ENCODE measurements around the gene CEP85. TPM values are rescaled to one million over a fixed set of nuclear protein-coding genes. Genes with fewer than 3 reads are reported as not detected.

Gene CEP85, protein sequence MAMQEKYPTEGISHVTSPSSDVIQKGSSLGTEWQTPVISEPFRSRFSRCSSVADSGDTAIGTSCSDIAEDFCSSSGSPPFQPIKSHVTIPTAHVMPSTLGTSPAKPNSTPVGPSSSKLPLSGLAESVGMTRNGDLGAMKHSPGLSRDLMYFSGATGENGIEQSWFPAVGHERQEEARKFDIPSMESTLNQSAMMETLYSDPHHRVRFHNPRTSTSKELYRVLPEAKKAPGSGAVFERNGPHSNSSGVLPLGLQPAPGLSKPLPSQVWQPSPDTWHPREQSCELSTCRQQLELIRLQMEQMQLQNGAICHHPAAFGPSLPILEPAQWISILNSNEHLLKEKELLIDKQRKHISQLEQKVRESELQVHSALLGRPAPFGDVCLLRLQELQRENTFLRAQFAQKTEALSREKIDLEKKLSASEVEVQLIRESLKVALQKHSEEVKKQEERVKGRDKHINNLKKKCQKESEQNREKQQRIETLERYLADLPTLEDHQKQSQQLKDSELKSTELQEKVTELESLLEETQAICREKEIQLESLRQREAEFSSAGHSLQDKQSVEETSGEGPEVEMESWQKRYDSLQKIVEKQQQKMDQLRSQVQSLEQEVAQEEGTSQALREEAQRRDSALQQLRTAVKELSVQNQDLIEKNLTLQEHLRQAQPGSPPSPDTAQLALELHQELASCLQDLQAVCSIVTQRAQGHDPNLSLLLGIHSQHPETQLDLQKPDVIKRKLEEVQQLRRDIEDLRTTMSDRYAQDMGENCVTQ
- total RNA-seq: 1 to 10 TPM; 6.2 to 6.9 TPM

DNA sequence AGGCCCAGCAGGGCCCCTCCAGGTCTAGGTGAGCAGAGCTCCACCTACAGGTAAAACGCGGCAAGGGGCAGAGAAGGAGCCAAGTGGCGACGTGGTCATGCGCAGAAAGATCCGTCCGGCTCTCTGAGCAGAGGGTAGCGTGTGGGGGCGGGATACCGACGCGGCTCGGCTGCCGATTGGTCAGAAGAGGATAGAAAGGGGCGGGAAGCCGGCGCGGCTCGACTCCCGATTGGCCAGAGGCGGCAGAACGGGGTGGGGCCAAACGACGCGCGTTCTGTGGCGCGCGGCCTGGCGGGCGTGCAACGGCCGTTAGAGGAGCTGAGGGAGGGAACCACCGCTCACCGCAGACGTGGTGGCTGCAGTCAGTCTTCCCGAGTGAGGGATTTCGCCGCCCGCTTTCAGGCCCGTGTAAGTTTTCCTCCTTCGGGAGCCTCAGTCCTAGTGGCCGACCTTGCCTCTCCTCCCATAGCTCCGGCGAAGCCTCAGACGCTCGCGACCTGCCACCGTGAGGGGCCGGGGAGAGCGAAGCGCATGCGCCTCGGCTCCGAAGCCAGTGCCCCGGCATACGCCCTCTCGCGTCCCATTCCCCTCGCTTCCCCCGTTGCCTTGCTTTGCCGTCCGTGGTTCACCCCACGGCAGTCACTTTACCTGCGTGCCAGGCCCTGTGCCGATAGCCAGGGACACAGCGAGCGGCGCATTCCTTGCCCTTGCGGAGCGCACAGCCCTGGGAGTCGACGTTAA lies at the start of gene CEP85:
CEP85 (plus strand) TSS at position 298 of the 741 bp plus-strand sequence. CDS start 5,584 bp downstream, outside the sequence.
- peak; percentile 99 for DNase-seq
- WGBS, 2 donors: 0% methylated on average over 39 to 72 of the region's 73 CpGs

DNA sequence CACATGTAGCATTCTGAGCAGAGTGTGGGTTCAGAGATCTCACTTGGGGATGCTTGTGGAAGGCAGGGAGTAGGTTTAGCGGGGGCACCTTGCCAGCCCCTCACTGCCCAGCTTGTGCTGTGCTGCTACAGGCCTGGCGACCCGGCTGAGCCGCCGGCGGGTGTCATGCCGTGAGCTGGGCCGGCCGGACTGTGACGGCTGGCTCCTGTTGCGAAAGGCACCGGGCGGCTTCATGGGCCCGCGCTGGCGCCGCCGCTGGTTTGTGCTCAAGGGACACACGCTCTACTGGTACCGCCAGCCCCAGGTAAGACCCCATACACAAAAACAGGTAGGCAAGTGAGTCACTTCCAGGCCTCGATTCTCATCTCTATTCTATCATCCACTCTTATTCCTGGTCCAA lies 49.1 kb upstream of the CEP85 start:
- Histone ChIP-seq H3K4me3 (no peak overlapping the region), H3K36me3 (replicated peaks in 1 of 2; ENCODE audit: insufficient read depth in 1 of 2, low read depth in 2 of 2) (peaks cover 0 to 23% of the 10 kb centered on the region in 2 donors), H3K27me3 (no peaks in the 10 kb centered on the region), H3K27ac (no peak overlapping the region), H3K9me3 (no peaks in the 10 kb centered on the region), H3K4me1 (no peaks in the 10 kb centered on the region)
- DNase-seq (no peak), ATAC-seq (no peak)
- intact Hi-C loops (cut with DNase I): no loop called here
- WGBS, 2 donors: 95 to 97% methylated on average over 18 to 20 of the region's 21 CpGs
- TF ChIP-seq, protein P1, sequence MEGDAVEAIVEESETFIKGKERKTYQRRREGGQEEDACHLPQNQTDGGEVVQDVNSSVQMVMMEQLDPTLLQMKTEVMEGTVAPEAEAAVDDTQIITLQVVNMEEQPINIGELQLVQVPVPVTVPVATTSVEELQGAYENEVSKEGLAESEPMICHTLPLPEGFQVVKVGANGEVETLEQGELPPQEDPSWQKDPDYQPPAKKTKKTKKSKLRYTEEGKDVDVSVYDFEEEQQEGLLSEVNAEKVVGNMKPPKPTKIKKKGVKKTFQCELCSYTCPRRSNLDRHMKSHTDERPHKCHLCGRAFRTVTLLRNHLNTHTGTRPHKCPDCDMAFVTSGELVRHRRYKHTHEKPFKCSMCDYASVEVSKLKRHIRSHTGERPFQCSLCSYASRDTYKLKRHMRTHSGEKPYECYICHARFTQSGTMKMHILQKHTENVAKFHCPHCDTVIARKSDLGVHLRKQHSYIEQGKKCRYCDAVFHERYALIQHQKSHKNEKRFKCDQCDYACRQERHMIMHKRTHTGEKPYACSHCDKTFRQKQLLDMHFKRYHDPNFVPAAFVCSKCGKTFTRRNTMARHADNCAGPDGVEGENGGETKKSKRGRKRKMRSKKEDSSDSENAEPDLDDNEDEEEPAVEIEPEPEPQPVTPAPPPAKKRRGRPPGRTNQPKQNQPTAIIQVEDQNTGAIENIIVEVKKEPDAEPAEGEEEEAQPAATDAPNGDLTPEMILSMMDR (IDR thresholded peaks at IDR 0.05): no peak
- no peak for TF ChIP-seq POLR2A (IDR thresholded peaks at IDR 0.05)

More for the DNA sequence above, at the start of gene CEP85:
- TF ChIP-seq, protein P1 (IDR thresholded peaks at IDR 0.05): peak; percentile 79 to 98 (median 98)
- peak; percentile 84 to 90 (median 88) for TF ChIP-seq POLR2A (IDR thresholded peaks at IDR 0.05)
- H3K27me3 ChIP-seq: no peaks in the 10 kb centered on the region
- intact Hi-C loops (cut with DNase I): no loop called here
- H3K4me1 ChIP-seq: peaks cover 11% of the 10 kb centered on the region
- H3K36me3 ChIP-seq (replicated peaks in 1 of 2; ENCODE audit: insufficient read depth in 1 of 2, low read depth in 2 of 2): no peaks in the 10 kb centered on the region
- peak within 1 kb of the TSS; percentile 38 to 51 for H3K4me3 ChIP-seq
- ATAC-seq: peak; percentile 97
- H3K9me3 ChIP-seq: no peaks in the 10 kb centered on the region
- H3K27ac ChIP-seq: peak within 1 kb of the TSS; percentile 79 to 95 (median 86)

GRCh38 chr1:26187882-26188281 lies 46.1 kb upstream of the CEP85 start:
- TF ChIP-seq, protein P1 (IDR thresholded peaks at IDR 0.05): no peak
- TF ChIP-seq POLR2A (IDR thresholded peaks at IDR 0.05): no peak
- H3K9me3 ChIP-seq: no peaks in the 10 kb centered on the region
- ATAC-seq (no peak), DNase-seq (no peak)
- H3K27me3 ChIP-seq: no peaks in the 10 kb centered on the region
- H3K36me3 ChIP-seq (replicated peaks in 1 of 2; ENCODE audit: insufficient read depth in 1 of 2, low read depth in 2 of 2): peaks cover 0 to 14% of the 10 kb centered on the region in 2 donors
- WGBS, 2 donors: 95 to 96% methylated on average over 5 to 6 of the region's 6 CpGs
- intact Hi-C loops (cut with DNase I): no loop called here
- H3K27ac ChIP-seq: no peak overlapping the region
- no peak overlapping the region for H3K4me3 ChIP-seq
- H3K4me1 ChIP-seq: no peaks in the 10 kb centered on the region

DNA sequence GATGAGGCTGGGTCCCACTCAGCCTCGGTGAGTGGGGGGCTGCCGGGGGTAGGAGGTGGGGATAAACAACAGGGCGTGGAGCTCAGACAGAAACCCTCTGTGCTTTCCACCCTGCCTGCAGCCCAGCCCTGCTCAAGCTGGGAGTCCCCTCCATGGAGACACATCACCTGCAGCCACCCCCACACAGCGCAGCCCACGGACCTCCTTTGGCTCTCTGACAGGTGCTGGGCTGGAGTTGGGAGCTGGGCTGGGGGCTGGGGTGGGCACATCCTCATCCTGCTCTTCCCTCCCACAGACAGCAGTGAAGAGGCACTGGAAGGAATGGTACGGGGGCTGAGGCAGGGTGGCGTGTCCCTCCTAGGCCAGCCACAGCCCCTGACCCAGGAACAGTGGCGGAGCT lies 45.5 kb upstream of the CEP85 start:
- ATAC-seq (no peak), DNase-seq (no peak)
- TF ChIP-seq POLR2A (IDR thresholded peaks at IDR 0.05): no peak
- TF ChIP-seq, protein P1 (IDR thresholded peaks at IDR 0.05): no peak
- Histone ChIP-seq H3K9me3 (no peaks in the 10 kb centered on the region), H3K4me1 (no peaks in the 10 kb centered on the region), H3K36me3 (replicated peaks in 1 of 2; ENCODE audit: insufficient read depth in 1 of 2, low read depth in 2 of 2) (peaks cover 0 to 11% of the 10 kb centered on the region in 2 donors), H3K4me3 (no peak overlapping the region), H3K27me3 (no peaks in the 10 kb centered on the region), H3K27ac (no peak overlapping the region)
- intact Hi-C loops (cut with DNase I): no loop called here
- 98 to 100% methylated on average over 3 to 8 of the region's 8 CpGs for WGBS, 2 donors
